H9 (cell line): ENCODE measurements around the gene RAB3IL1. TPM values are rescaled to one million over a fixed set of nuclear protein-coding genes. Genes with fewer than 3 reads are reported as not detected.

Experiments used
- DNase-seq: peaks from one replicate; pipeline ENCODE4 v3.0.0-alpha.2; 2017
- H2AFZ ChIP-seq: one replicate; pipeline ENCODE4 v1.6.1; 2013; ENCODE audit warnings: mild to moderate bottlenecking, low read length, control low read depth, moderate library complexity
- H2AK5ac ChIP-seq: 2 replicates; pipeline ENCODE4 v1.6.1; 2013; ENCODE audit warnings: low read length, control low read depth, mixed read lengths; ENCODE audit not compliant: insufficient read length
- H2BK120ac ChIP-seq: one replicate; pipeline ENCODE4 v1.6.1; 2013; ENCODE audit warnings: low read depth, mild to moderate bottlenecking, low read length, control low read depth, inconsistent platforms; ENCODE audit not compliant: poor library complexity, severe bottlenecking
- H2BK12ac ChIP-seq: 2 replicates; pipeline ENCODE4 v1.6.1; 2013; ENCODE audit warnings: low read length, control low read depth, mixed read lengths, low read depth; ENCODE audit not compliant: insufficient read length
- H2BK15ac ChIP-seq: 2 replicates; pipeline ENCODE4 v1.6.1; 2013; ENCODE audit warnings: low read depth, low read length, control low read depth
- H2BK20ac ChIP-seq: one replicate; pipeline ENCODE4 v1.6.1; 2013; ENCODE audit warnings: low read depth, mild to moderate bottlenecking, low read length, control low read depth, inconsistent platforms; ENCODE audit not compliant: poor library complexity, severe bottlenecking
- H2BK5ac ChIP-seq: 2 replicates; pipeline ENCODE4 v1.6.1; 2013; ENCODE audit warnings: low read length, control low read depth, mixed read lengths; ENCODE audit not compliant: insufficient read length
- H3K14ac ChIP-seq: 2 replicates; pipeline ENCODE4 v1.6.1; 2013; ENCODE audit warnings: low read length, control low read depth; ENCODE audit not compliant: insufficient read depth
- H3K18ac ChIP-seq: 2 replicates; pipeline ENCODE4 v1.6.1; 2013; ENCODE audit warnings: low read depth, mild to moderate bottlenecking, mixed read lengths, low read length, control low read depth; ENCODE audit not compliant: insufficient read length
- H3K23ac ChIP-seq: 2 replicates; pipeline ENCODE4 v1.6.1; 2013; ENCODE audit warnings: low read length, control low read depth, mixed read lengths, low read depth; ENCODE audit not compliant: insufficient read length
- H3K23me2 ChIP-seq: 2 replicates; pipeline ENCODE4 v1.6.1; 2013; ENCODE audit warnings: low read depth, mild to moderate bottlenecking, mixed read lengths, low read length, control low read depth; ENCODE audit not compliant: insufficient read length, poor library complexity, severe bottlenecking
- H3K27ac ChIP-seq: 2 replicates; pipeline ENCODE4 v1.5.1; 2013; ENCODE audit warnings: low read length, control low read depth, mixed read lengths, low read depth; ENCODE audit not compliant: insufficient read length
- H3K27me3 ChIP-seq: 2 replicates; pipeline ENCODE4 v1.6.1; 2013; ENCODE audit warnings: low read length, control low read depth, inconsistent platforms; ENCODE audit not compliant: insufficient read depth
- H3K4ac ChIP-seq: 2 replicates; pipeline ENCODE4 v1.6.1; 2013; ENCODE audit warnings: low read depth, mild to moderate bottlenecking, control low read depth, inconsistent platforms, low read length, moderate library complexity
- H3K4me1 ChIP-seq: 2 replicates; pipeline ENCODE4 v1.6.1; 2013; ENCODE audit warnings: low read length, control low read depth, inconsistent platforms; ENCODE audit not compliant: insufficient read depth
- H3K4me2 ChIP-seq: 2 replicates; pipeline ENCODE4 v1.6.1; 2013; ENCODE audit warnings: low read length, control low read depth, mixed read lengths; ENCODE audit not compliant: insufficient read length, insufficient read depth
- H3K56ac ChIP-seq: 2 replicates; pipeline ENCODE4 v1.6.1; 2013; ENCODE audit warnings: low read depth, mild to moderate bottlenecking, mixed read lengths, low read length, control low read depth; ENCODE audit not compliant: insufficient read length
- H3K79me1 ChIP-seq: 2 replicates; pipeline ENCODE4 v1.6.1; 2013; ENCODE audit warnings: low read depth, mild to moderate bottlenecking, moderate library complexity, low read length, control low read depth, inconsistent platforms; ENCODE audit not compliant: insufficient read depth, poor library complexity, severe bottlenecking
- H3K79me2 ChIP-seq: 2 replicates; pipeline ENCODE4 v1.6.1; 2013; ENCODE audit warnings: low read length, control low read depth, inconsistent platforms; ENCODE audit not compliant: insufficient read depth
- H3K9ac ChIP-seq: 2 replicates; pipeline ENCODE4 v1.6.1; 2013; ENCODE audit warnings: low read length, control low read depth, mixed read lengths; ENCODE audit not compliant: insufficient read length; ENCODE audit errors: extremely low read depth
- H3K9me3 ChIP-seq: one replicate; pipeline ENCODE4 v1.6.1; 2013; ENCODE audit warnings: low read depth, low read length, inconsistent platforms; ENCODE audit not compliant: control insufficient read depth
- H3T11ph ChIP-seq: one replicate; pipeline ENCODE4 v1.6.1; 2013; ENCODE audit warnings: mild to moderate bottlenecking, low read length, control low read depth, inconsistent platforms
- H4K20me1 ChIP-seq: one replicate; pipeline ENCODE4 v1.6.1; 2013; ENCODE audit not compliant: control insufficient read depth, insufficient read length, insufficient read depth
- H4K5ac ChIP-seq: 2 replicates; pipeline ENCODE4 v1.6.1; 2013; ENCODE audit warnings: low read depth, mild to moderate bottlenecking, mixed read lengths, low read length, control low read depth; ENCODE audit not compliant: insufficient read length
- H4K8ac ChIP-seq: replicated peaks from 2 replicates; pipeline ENCODE4 v1.6.1; 2013; ENCODE audit warnings: low read length, control low read depth, mixed read lengths, low read depth; ENCODE audit not compliant: insufficient read length
- H4K91ac ChIP-seq: 2 replicates; pipeline ENCODE4 v1.6.1; 2013; ENCODE audit warnings: low read depth, mild to moderate bottlenecking, moderate library complexity, mixed read lengths, low read length, control low read depth; ENCODE audit not compliant: insufficient read length
- H3K27ac Mint-ChIP-seq, 3 experiments: 2 replicates in 2 of 3; 3 replicates in 1 of 3; pipeline ENCODE4 v1.8.0; 2020 to 2021; ENCODE audit warnings: mixed read lengths in 3 of 3, mild to moderate bottlenecking in 1 of 3, moderate library complexity in 1 of 3
- H3K27me3 Mint-ChIP-seq: 2 replicates; pipeline ENCODE4 v1.8.0; 2021; ENCODE audit warnings: low read depth, mild to moderate bottlenecking, moderate library complexity, mixed read lengths
- H3K36me3 Mint-ChIP-seq, 3 experiments: 2 replicates in 2 of 3; 3 replicates in 1 of 3; pipeline ENCODE4 v1.8.0; 2020 to 2021; ENCODE audit warnings: low read depth in 3 of 3, mixed read lengths in 3 of 3; ENCODE audit not compliant: insufficient read depth in 1 of 3
- H3K4me1 Mint-ChIP-seq, 2 experiments: 2 replicates each; pipeline ENCODE4 v1.8.0; 2020; ENCODE audit warnings: mixed read lengths in 2 of 2
- H3K4me3 Mint-ChIP-seq, 2 experiments: 2 replicates in 1 of 2; 3 replicates in 1 of 2; pipeline ENCODE4 v1.8.0; 2020 to 2021; ENCODE audit warnings: mild to moderate bottlenecking in 2 of 2, mixed read lengths in 2 of 2, moderate library complexity in 1 of 2
- H3K9me3 Mint-ChIP-seq, 2 experiments: 2 replicates in 1 of 2; 3 replicates in 1 of 2; pipeline ENCODE4 v1.8.0; 2020; ENCODE audit warnings: mild to moderate bottlenecking in 2 of 2, mixed read lengths in 2 of 2, moderate library complexity in 1 of 2
- WGBS: extraction: QIAGEN DNeasy Blood & Tissue Kit; methylation state at CpG from one replicate; pipeline ENCODE4 v1.1.7; 2013; ENCODE audit warnings: missing lambda C conversion rate, low lambda C conversion rate, mixed read lengths; ENCODE audit not compliant: insufficient read length; ENCODE audit errors: extremely low coverage; 5-methylcytosine and 5-hydroxymethylcytosine counted together
- total RNA-seq: library from RNA; stranded (reverse); gene quantifications from 2 replicates; pipeline ENCODE4 v1.2.1, GENCODE V29; 2021
- TF ChIP-seq, protein P1 (sequence below): fragments of 200-600 bp; sonication (generic); conservative IDR thresholded peaks from 3 replicates; pipeline ENCODE4 v1.8.0; 2021; ENCODE audit warnings: antibody characterized with exemption, mild to moderate bottlenecking

The RAB3IL1 gene
- total RNA-seq, 1 experiment from 2014 or later = 2.4 TPM

DNA sequence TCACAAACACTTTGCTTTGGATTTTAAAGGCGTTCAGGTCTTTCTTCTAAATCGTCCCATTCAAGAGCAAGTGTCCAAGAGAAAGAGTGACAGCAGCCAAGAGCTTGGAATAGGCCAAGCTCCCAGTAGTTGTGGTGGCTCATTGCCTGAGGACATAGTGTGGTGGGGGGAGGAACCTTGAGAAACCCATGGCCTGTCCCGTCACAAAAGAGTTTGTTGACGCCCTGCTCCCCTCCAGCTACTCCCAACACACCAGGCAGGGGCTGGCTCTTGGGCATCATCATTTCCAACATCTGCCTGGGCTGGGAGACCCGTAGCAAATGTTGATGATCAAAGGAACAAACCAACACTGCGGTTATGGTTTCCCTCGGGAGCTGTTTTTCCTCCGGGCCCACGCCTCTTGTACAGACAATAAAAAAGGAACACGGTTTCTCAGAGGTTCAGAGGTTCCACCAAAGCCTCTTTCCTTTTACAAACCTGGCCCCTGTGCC lies 46.8 kb downstream of the RAB3IL1 start:
- H4K5ac ChIP-seq = no peak overlapping the region
- no peak overlapping the region for H3K18ac ChIP-seq
- Mint-ChIP-seq H3K27me3 (peaks cover 26% of the 10 kb centered on the region), H3K4me3 (peak overlapping the region in 1 of 2 experiments; percentile 41; a peak in 1 of 5 replicates), H3K9me3 (no peaks in the 10 kb centered on the region), H3K27ac (no peak overlapping the region; a peak in 1 of 7 replicates), H3K36me3 (peaks cover 5 to 7% (median 5%) of the 10 kb centered on the region in 3 experiments; a peak in 6 of 7 replicates), H3K4me1 (peaks cover 28 to 34% of the 10 kb centered on the region in 2 experiments)
- H3K4me1 ChIP-seq = peaks cover 5% of the 10 kb centered on the region; the same call in 1 of the 2 replicates
- no peak overlapping the region for H3K56ac ChIP-seq
- no peak for DNase-seq
- H2BK12ac ChIP-seq = no peak overlapping the region
- H3K4ac ChIP-seq = no peak overlapping the region
- no peaks in the 10 kb centered on the region for H3K9me3 ChIP-seq
- H2BK120ac ChIP-seq = no peak overlapping the region
- no peak overlapping the region for H3K27ac ChIP-seq
- H3K27me3 ChIP-seq = no peaks in the 10 kb centered on the region; the same call in 1 of the 2 replicates
- no peaks in the 10 kb centered on the region for H3K79me1 ChIP-seq
- H3K79me2 ChIP-seq = no peaks in the 10 kb centered on the region
- no CpG with 5 or more reads among the region's 10 CpGs for WGBS
- H4K91ac ChIP-seq = no peak overlapping the region
- H3K9ac ChIP-seq = no peak overlapping the region
- no peak overlapping the region for H3K23ac ChIP-seq
- no peak overlapping the region for H2BK15ac ChIP-seq
- no peak overlapping the region for H3K4me2 ChIP-seq
- H2AFZ ChIP-seq = no peak overlapping the region
- TF ChIP-seq, protein P1, sequence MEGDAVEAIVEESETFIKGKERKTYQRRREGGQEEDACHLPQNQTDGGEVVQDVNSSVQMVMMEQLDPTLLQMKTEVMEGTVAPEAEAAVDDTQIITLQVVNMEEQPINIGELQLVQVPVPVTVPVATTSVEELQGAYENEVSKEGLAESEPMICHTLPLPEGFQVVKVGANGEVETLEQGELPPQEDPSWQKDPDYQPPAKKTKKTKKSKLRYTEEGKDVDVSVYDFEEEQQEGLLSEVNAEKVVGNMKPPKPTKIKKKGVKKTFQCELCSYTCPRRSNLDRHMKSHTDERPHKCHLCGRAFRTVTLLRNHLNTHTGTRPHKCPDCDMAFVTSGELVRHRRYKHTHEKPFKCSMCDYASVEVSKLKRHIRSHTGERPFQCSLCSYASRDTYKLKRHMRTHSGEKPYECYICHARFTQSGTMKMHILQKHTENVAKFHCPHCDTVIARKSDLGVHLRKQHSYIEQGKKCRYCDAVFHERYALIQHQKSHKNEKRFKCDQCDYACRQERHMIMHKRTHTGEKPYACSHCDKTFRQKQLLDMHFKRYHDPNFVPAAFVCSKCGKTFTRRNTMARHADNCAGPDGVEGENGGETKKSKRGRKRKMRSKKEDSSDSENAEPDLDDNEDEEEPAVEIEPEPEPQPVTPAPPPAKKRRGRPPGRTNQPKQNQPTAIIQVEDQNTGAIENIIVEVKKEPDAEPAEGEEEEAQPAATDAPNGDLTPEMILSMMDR = no peak
- H4K8ac ChIP-seq = no peak overlapping the region
- no peak overlapping the region for H2BK5ac ChIP-seq
- H4K20me1 ChIP-seq = no peaks in the 10 kb centered on the region
- H3K14ac ChIP-seq = no peak overlapping the region
- H3K23me2 ChIP-seq = no peaks in the 10 kb centered on the region
- H2AK5ac ChIP-seq = no peak overlapping the region
- H2BK20ac ChIP-seq = no peak overlapping the region
- no peak overlapping the region for H3T11ph ChIP-seq
